Activated B cell treated with CpG ODN at 0.5 μM for 24 hours (primary cell): ENCODE measurements around the gene SLC22A1. TPM values are rescaled to one million over a fixed set of nuclear protein-coding genes. Genes with fewer than 3 reads are reported as not detected.

ENCODE experiments used
- ATAC-seq: fragments of 200-7000 bp; cut with Tn5 transposase; one replicate; pipeline ENCODE4 v1.10.0; 2021; ENCODE audit warnings: low read depth, mild to moderate bottlenecking, moderate library complexity
- CTCF ChIA-PET: fragments of 350-600 bp; sonication (Branson Sonifier 250); formaldehyde crosslinking; loops from one replicate; lab custom pipeline; 2021; ENCODE audit warnings: antibody characterized with exemption; lab: Charles Lee
- POLR2A ChIA-PET: fragments of 350-600 bp; sonication (Branson Sonifier 250); formaldehyde crosslinking; loops from one replicate; lab custom pipeline; 2021; ENCODE audit warnings: antibody characterized with exemption; lab: Charles Lee
- DNase-seq: peaks from one replicate; pipeline ENCODE4 v3.0.0; 2022
- H3K27ac Mint-ChIP-seq: one replicate; pipeline ENCODE4 v1.8.0; 2020; ENCODE audit warnings: mixed read lengths
- H3K27me3 Mint-ChIP-seq: one replicate; pipeline ENCODE4 v1.8.0; 2021; ENCODE audit warnings: mixed read lengths
- H3K36me3 Mint-ChIP-seq: one replicate; pipeline ENCODE4 v1.8.0; 2021; ENCODE audit warnings: low read depth, mixed read lengths
- H3K4me1 Mint-ChIP-seq: one replicate; pipeline ENCODE4 v1.8.0; 2021; ENCODE audit warnings: mixed read lengths
- H3K4me3 Mint-ChIP-seq: one replicate; pipeline ENCODE4 v1.8.0; 2020; ENCODE audit warnings: mild to moderate bottlenecking, mixed read lengths
- H3K9me3 Mint-ChIP-seq: one replicate; pipeline ENCODE4 v1.8.0; 2020; ENCODE audit warnings: mixed read lengths
- CTCF ChIP-seq: fragments of 200-600 bp; IDR thresholded peaks from one replicate; pipeline ENCODE4 v1.8.0; 2022; ENCODE audit warnings: antibody characterized with exemption, mild to moderate bottlenecking
- intact Hi-C: fragments of 100-400 bp; cut with micrococcal nuclease; formaldehyde crosslinking; loops from one replicate; pipeline ENCODE4 v1.15.1; 2024
- total RNA-seq: library from RNA; stranded (reverse); gene quantifications from 2 replicates; pipeline ENCODE4 v1.2.3, GENCODE V29; 2022

Gene SLC22A1
- total RNA-seq, 1 donor from 2014 or later = 2.8 TPM

- POLR2A ChIA-PET = no interaction called here
- no peak for TF ChIP-seq CTCF
- CTCF ChIA-PET = no interaction called here
Measured at GRCh38 chr6:160084198-160084776, 37.3 kb upstream of the SLC22A1 start.

GRCh38 chr6:160085226-160085625, 36.4 kb upstream of the SLC22A1 start:
- Mint-ChIP-seq H3K4me3 (no peak overlapping the region), H3K27ac (no peak overlapping the region), H3K27me3 (no peaks in the 10 kb centered on the region), H3K4me1 (no peaks in the 10 kb centered on the region), H3K9me3 (no peaks in the 10 kb centered on the region), H3K36me3 (peaks cover 92% of the 10 kb centered on the region)
- DNase-seq = no peak
- TF ChIP-seq CTCF = no peak
- intact Hi-C loops = no loop called here
- ATAC-seq = no peak
- POLR2A ChIA-PET = no interaction called here
- CTCF ChIA-PET = no interaction called here

More at GRCh38 chr6:160084198-160084776, 37.3 kb upstream of the SLC22A1 start:
- Mint-ChIP-seq H3K9me3 (no peaks in the 10 kb centered on the region), H3K4me1 (no peaks in the 10 kb centered on the region), H3K4me3 (no peak overlapping the region), H3K36me3 (peaks cover 92% of the 10 kb centered on the region), H3K27ac (no peak overlapping the region), H3K27me3 (no peaks in the 10 kb centered on the region)
- ATAC-seq = no peak
- intact Hi-C loops = no loop called here
- DNase-seq = no peak

GRCh38 chr6:160085713-160086505, 35.7 kb upstream of the SLC22A1 start:
- no peak for TF ChIP-seq CTCF
- no peaks in the 10 kb centered on the region for H3K27me3 Mint-ChIP-seq
- peaks cover 92% of the 10 kb centered on the region for H3K36me3 Mint-ChIP-seq
- H3K4me1 Mint-ChIP-seq = no peaks in the 10 kb centered on the region
- ATAC-seq (no peak), DNase-seq (no peak)
- no peak overlapping the region for H3K27ac Mint-ChIP-seq
- intact Hi-C loops = no loop called here
- no peaks in the 10 kb centered on the region for H3K9me3 Mint-ChIP-seq
- no peak overlapping the region for H3K4me3 Mint-ChIP-seq
- ChIA-PET CTCF (no interaction called here), POLR2A (no interaction called here)

GRCh38 chr6:160086754-160087153, 34.9 kb upstream of the SLC22A1 start:
- POLR2A ChIA-PET = no interaction called here
- CTCF ChIA-PET = no interaction called here
- no peaks in the 10 kb centered on the region for H3K9me3 Mint-ChIP-seq
- peaks cover 90% of the 10 kb centered on the region for H3K36me3 Mint-ChIP-seq
- TF ChIP-seq CTCF = no peak
- no peak overlapping the region for H3K4me3 Mint-ChIP-seq
- ATAC-seq = no peak
- no peak overlapping the region for H3K27ac Mint-ChIP-seq
- no peaks in the 10 kb centered on the region for H3K27me3 Mint-ChIP-seq
- intact Hi-C loops = no loop called here
- DNase-seq = no peak
- no peaks in the 10 kb centered on the region for H3K4me1 Mint-ChIP-seq

GRCh38 chr6:160088069-160088783, 33.4 kb upstream of the SLC22A1 start:
- Mint-ChIP-seq H3K36me3 (peaks cover 88% of the 10 kb centered on the region), H3K27ac (no peak overlapping the region), H3K9me3 (no peaks in the 10 kb centered on the region), H3K4me3 (no peak overlapping the region), H3K4me1 (no peaks in the 10 kb centered on the region), H3K27me3 (no peaks in the 10 kb centered on the region)
- no peak for TF ChIP-seq CTCF
- DNase-seq (no peak), ATAC-seq (no peak)
- intact Hi-C loops = no loop called here
- ChIA-PET POLR2A (no interaction called here), CTCF (interaction anchor here (0.8 to 2.0 kb wide), 3 partner anchors 12 to 225 kb away, joined by 4 to 6 read pairs (median 4); no protein-coding TSS in a partner anchor)
